Left ventricle myocardium superior (tissue), 1 donor: ENCODE results near the gene AUTS2. TPM values are rescaled to one million over a fixed set of nuclear protein-coding genes. Genes with fewer than 3 reads are reported as not detected.
"Not testable (repeated sequence)": the region's sequence is repeated elsewhere in the genome, so short reads cannot be mapped to it uniquely, and the experiment has no call there.

Experiments
- ATAC-seq: fragments of 200-7000 bp; cut with Tn5 transposase; one replicate; pipeline ENCODE4 v1.9.1; 2020; ENCODE audit warnings: mild to moderate bottlenecking, moderate library complexity
- DNase-seq: peaks from one replicate; pipeline ENCODE4 v3.0.0-alpha.2; 2020
- intact Hi-C: fragments of 100-400 bp; cut with micrococcal nuclease; formaldehyde crosslinking; loops from one replicate; pipeline ENCODE4 v1.11.0; 2022
- total RNA-seq: library from RNA; stranded (reverse); fragmentation: NEBNext Ultra II Directional; extraction: Animal tissue kit (Norgen Biotek cat#: 25700); gene quantifications from one replicate; pipeline ENCODE4 v1.2.1, GENCODE V29; 2021
- donor health status: DM: no; HTN: yes; CAD: no; lungs with severe emphysema.

The AUTS2 gene
- total RNA-seq, 1 donor from 2014 or later, result 7.9 TPM

GRCh38 chr7:69765879-69766278, 167.6 kb downstream of the AUTS2 start:
- ATAC-seq (no peak), DNase-seq (no peak)
- intact Hi-C loops, result no loop called here

- DNase-seq, result no peak
- intact Hi-C loops, result no loop called here
- peak; percentile 63 for ATAC-seq
Observed at GRCh38 chr7:69768986-69769595, 170.8 kb downstream of the AUTS2 start.

- no peak for ATAC-seq
- no peak for DNase-seq
- intact Hi-C loops, result no loop called here
Observed at GRCh38 chr7:69769826-69770225, 171.6 kb downstream of the AUTS2 start.

GRCh38 chr7:69770613-69771012, 172.3 kb downstream of the AUTS2 start:
- no peak for ATAC-seq
- intact Hi-C loops, result no loop called here
- no peak for DNase-seq

GRCh38 chr7:69772718-69773436, 174.6 kb downstream of the AUTS2 start:
- DNase-seq, result no peak
- intact Hi-C loops, result no loop called here
- ATAC-seq, result no peak

- intact Hi-C loops, result no loop called here
- no peak for DNase-seq
- no peak for ATAC-seq
Observed at GRCh38 chr7:69773535-69774225, 175.4 kb downstream of the AUTS2 start.

- intact Hi-C loops, result no loop called here
- DNase-seq (peak; percentile 58), ATAC-seq (peak; percentile 97)
Observed at GRCh38 chr7:69775231-69775771, 177.0 kb downstream of the AUTS2 start.

GRCh38 chr7:69776611-69777010, 178.3 kb downstream of the AUTS2 start:
- intact Hi-C loops, result no loop called here
- DNase-seq (no peak), ATAC-seq (no peak)

- intact Hi-C loops, result no loop called here
- ATAC-seq, result no peak
- DNase-seq, result no peak
Observed at GRCh38 chr7:69778138-69778537, 179.9 kb downstream of the AUTS2 start.

- no peak for DNase-seq
- ATAC-seq, result no peak
- intact Hi-C loops, result no loop called here
Observed at GRCh38 chr7:69780379-69780778, 182.1 kb downstream of the AUTS2 start.

GRCh38 chr7:69781412-69781846, 183.2 kb downstream of the AUTS2 start:
- intact Hi-C loops, result no loop called here
- peak; percentile 47 for DNase-seq
- peak; percentile 76 for ATAC-seq

GRCh38 chr7:69782917-69783684, 184.8 kb downstream of the AUTS2 start:
- DNase-seq (peak; percentile 55), ATAC-seq (peak; percentile 78)
- intact Hi-C loops, result no loop called here

- ATAC-seq, intact Hi-C loops, DNase-seq: not testable (repeated sequence)
Observed at GRCh38 chr7:69786130-69786529, 187.9 kb downstream of the AUTS2 start.

- intact Hi-C loops, result no loop called here
- ATAC-seq, result no peak
Observed at GRCh38 chr7:69786730-69787395, 188.6 kb downstream of the AUTS2 start.

GRCh38 chr7:69787736-69788431, 189.6 kb downstream of the AUTS2 start:
- intact Hi-C loops, result no loop called here
- no peak for ATAC-seq
- peak; percentile 26 for DNase-seq

More at GRCh38 chr7:69786730-69787395, 188.6 kb downstream of the AUTS2 start:
- no peak for DNase-seq

GRCh38 chr7:69789563-69789962, 191.3 kb downstream of the AUTS2 start:
- intact Hi-C loops, result no loop called here
- DNase-seq (no peak), ATAC-seq (no peak)

- intact Hi-C loops, result no loop called here
- ATAC-seq, result no peak
Observed at GRCh38 chr7:69790977-69791724, 192.9 kb downstream of the AUTS2 start.

GRCh38 chr7:69791739-69792138, 193.5 kb downstream of the AUTS2 start:
- intact Hi-C loops, result no loop called here
- ATAC-seq (no peak), DNase-seq (no peak)

More at GRCh38 chr7:69790977-69791724, 192.9 kb downstream of the AUTS2 start:
- DNase-seq, result no peak
